HG03460 (cell line): Measurements from ENCODE around the gene POU3F1.

ENCODE experiments used
- ATAC-seq: cut with Tn5 transposase; IDR thresholded peaks from one replicate; pipeline ENCODE4 v1.9.1; 2021; ENCODE audit not compliant: unreplicated experiment

The POU3F1 gene

DNA sequence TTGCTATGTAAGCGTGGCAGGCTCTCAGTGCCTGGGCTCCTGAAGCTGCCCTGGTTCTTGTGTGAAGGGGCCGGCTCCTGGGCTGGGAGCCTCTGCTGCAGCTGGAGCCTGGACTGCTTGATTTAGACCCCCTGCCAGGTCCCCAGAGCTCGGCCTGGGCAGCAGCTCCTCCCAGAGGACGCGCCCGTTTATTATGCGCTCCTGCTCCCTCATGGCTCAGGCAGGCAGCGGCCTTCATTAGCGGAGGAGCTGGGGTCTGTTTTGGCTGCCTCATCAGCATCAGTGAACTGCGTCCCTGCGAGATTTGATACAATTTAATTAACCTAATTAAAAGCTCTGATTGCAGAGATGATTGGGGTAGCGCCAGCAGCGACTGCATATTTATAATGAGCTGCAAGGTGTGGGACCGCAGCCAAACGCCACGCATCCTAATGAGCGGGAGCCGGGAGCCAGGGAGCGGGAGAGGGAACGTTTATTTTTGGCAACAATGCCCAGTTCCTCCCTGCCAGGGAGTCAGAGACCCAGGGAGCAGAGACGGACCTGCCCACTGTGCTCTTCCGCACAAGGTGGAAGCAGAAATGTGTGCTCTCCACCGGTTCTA lies 17.4 kb downstream of the POU3F1 start:
- no peak for ATAC-seq

GRCh38 chr1:38028671-38029070 lies 17.9 kb downstream of the POU3F1 start:
- no peak for ATAC-seq

DNA sequence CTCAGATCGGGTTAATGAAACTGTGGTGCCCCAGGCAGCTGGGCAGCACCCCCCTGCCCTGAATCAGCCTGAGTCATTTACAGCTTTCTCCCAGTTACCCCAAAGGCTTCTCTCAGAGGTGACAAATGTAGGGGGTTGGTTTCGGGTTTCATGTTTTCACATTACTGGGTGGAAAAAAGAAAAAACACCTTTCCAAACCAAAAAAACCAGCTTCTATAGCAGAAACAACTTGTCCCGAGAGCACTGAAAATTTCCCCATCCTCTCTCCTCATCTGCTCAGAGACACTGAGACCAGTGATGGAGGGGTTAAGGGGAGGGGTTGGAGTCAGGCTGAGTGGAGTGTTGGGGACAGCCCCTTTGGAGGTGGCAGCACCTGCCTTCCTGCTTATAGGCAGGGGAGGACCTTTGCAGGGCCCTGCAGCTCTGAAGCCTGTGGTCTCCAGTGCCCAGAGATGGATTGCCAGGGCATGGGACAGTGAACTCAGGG lies 18.4 kb downstream of the POU3F1 start:
- peak; percentile 66 for ATAC-seq

GRCh38 chr1:38027201-38028104 lies 19.1 kb downstream of the POU3F1 start:
- no peak for ATAC-seq

DNA sequence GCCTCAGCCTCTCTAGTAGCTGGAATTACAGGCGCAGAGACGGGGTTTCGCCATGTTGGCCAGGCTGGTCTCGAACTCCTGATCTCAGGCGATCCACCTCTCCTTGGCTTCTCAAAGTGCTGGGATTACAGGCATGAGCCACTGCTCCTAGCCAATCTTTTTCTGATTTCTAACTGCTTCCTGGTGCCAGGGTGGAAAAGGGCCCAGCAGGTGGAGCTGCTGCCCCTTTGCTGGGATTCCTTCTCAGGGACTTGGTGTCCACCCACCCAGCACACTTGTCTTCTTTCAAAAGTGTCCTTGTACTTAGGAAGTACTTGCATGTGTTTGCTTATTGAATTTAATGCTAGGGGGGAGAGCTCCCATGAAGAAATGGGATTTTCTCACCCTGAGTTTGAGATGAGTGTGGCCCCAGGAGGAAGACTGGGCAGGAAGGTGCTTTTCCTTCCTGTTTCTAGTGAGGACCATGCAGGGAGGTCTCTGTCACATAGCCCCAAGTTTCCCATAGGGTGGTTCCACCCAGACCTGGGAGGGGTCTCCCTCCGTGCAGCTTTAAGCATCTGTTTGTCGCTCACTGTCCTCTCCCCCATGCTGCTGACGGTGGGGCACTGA lies 19.9 kb downstream of the POU3F1 start:
- ATAC-seq = no peak

GRCh38 chr1:38025664-38026063 lies 20.9 kb downstream of the POU3F1 start:
- no peak for ATAC-seq

DNA sequence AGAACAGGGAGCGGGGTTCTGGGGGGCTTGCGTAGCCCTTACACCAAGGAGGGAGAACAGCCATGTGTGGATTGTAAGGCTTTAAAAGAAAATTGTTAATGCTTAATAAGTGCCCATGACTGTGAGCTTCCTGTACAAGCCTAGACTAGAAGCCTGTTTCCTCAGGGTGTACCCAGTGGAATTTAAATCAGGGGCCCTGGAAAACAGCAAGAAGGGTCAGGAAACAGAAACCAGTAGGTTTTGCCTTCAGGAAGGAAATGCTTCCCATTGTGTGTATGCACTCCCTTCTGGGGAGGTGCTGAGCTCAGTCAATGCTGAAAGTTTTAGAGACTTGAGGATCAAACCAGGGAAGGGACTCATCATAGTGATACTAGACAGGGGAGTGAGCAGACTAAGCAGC lies 21.4 kb downstream of the POU3F1 start:
- ATAC-seq = no peak

- no peak for ATAC-seq
Observed at GRCh38 chr1:38022810-38023209, 23.8 kb downstream of the POU3F1 start.

DNA sequence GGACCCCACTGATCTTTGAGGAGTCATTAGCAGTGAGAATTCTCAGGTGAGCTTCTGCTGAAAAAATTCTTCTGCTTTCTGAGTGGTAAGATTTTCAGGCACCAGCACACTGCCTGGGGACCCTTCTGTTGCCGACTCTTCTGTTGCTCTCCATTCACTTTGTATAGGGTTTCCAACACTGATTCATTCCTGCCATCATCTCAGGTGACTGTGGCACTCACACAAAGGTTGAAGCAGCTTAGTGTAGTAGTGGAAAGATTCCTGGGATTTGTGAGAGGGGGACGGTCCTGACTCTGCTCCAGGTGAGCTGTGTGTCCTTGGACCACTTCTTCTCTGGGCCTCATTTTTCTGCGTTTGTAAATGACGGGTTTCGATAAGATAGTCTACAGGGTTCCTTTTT lies 24.6 kb downstream of the POU3F1 start:
- ATAC-seq = no peak

- ATAC-seq = no peak
Observed at GRCh38 chr1:38020396-38020795, 26.2 kb downstream of the POU3F1 start.

DNA sequence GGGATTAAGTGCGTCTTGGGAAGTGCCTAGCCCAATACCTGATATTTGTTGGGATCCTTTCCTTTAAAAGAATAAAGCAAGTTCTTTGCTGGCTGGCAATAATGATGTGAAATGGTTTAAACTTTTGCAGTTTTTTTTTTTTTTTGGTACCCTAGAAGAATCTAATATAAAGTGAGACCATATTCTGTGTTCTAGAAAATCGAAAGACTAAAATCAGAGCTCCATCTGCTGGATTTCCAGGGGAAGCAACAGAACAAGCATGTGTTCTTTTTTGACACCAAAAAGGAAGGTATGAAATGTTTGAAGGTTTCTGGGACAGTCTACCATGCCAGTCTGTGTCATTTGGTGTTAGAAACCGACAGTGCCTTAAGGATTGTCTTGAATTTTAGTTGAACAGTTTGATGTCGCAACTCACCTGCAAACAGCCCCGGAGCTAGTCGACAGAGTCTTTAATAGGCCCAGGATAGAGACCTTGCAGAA lies 27.7 kb downstream of the POU3F1 start:
- ATAC-seq = no peak

DNA sequence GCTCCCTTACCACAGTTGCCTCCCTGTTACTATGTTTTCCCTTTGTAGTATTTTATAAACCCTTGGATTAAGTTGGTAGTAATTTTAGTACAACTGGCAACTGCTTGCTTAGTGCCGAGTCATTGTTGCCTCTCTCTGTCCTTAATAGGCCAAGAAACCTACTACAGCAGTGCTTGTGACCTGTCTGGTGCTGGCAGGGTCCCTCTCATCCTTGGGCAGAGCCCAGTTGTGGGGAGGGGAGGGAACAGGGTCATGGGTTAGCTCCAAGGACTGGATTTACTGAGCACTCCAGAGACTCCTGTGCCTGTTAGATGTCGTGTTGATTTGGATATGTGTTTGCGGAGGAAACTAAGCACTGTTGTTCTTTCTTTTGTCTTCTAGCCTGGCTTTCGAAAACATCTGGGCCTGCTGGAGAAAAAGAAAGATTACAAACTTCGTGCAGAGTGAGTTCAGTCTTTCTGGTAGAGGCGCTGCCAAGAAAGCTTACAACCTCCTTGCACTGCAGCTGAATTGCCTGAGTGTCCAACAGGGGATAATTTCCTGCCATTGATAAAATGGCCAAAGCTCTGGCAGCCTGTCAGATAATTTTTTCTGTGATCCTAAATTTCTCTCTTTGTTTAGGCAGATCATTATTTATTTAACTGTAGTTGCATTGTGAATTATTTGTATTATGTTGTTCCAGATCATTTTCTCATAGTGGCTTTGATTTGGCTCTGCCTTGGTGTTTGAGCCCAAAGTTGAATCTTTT lies 30.4 kb downstream of the POU3F1 start:
- ATAC-seq = no peak

- no peak for ATAC-seq
Observed at GRCh38 chr1:38014724-38015424, 31.7 kb downstream of the POU3F1 start.

DNA sequence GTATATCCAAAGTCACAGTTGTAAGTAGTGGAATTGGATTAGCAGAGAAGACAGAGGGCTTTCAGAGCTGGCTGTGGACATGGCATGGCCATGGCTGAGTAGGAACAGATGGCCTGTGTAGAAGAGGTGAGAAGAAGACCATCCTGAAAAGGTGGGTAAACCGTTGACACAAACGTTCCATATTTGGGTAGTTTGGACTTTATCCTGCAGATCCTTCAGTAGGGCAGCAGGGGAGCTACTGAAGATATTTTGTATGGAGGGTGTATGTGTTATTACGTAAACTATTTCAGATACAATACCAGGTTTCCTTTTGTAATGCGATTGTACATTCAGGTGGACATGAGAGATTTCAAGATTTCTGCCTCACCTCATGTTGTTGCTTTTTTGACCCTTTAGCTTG lies 32.4 kb downstream of the POU3F1 start:
- no peak for ATAC-seq

GRCh38 chr1:38013227-38013622 lies 33.4 kb downstream of the POU3F1 start:
- ATAC-seq = no peak

GRCh38 chr1:38012363-38013226 lies 34.0 kb downstream of the POU3F1 start, which contains the start of gene UTP11:
Gene UTP11 (plus strand): TSS chr1:38012734. CDS start chr1:38012803, 69 bp downstream.
- ATAC-seq = peak; percentile 92

- no peak for ATAC-seq
Observed at GRCh38 chr1:38009841-38010180, 36.8 kb downstream of the POU3F1 start.

GRCh38 chr1:38009088-38009840 lies 37.3 kb downstream of the POU3F1 start:
- no peak for ATAC-seq
